ENCODE data around the gene CDH4. TPM values are rescaled to one million over a fixed set of nuclear protein-coding genes. Genes with fewer than 3 reads are reported as not detected.

Gene CDH4
- total RNA-seq, 2 experiments from 2014 or later = 0.06 to 0.08 TPM

GRCh38 chr20:61603715-61604114 is 351.7 kb downstream of the CDH4 start:
- Mint-ChIP-seq H3K9me3 (peaks cover 1% of the 10 kb centered on the region), H3K36me3 (no peaks in the 10 kb centered on the region), H3K27ac (no peak overlapping the region), H3K4me3 (no peak overlapping the region), H3K27me3 (no peaks in the 10 kb centered on the region), H3K4me1 (no peaks in the 10 kb centered on the region)
- no peak for DNase-seq

GRCh38 chr20:61604549-61604948 is 352.5 kb downstream of the CDH4 start:
- DNase-seq = no peak
- H3K4me1 Mint-ChIP-seq = no peaks in the 10 kb centered on the region
- no peak overlapping the region for H3K27ac Mint-ChIP-seq
- H3K9me3 Mint-ChIP-seq = peaks cover 1% of the 10 kb centered on the region
- no peaks in the 10 kb centered on the region for H3K27me3 Mint-ChIP-seq
- H3K4me3 Mint-ChIP-seq = no peak overlapping the region
- H3K36me3 Mint-ChIP-seq = no peaks in the 10 kb centered on the region

DNA sequence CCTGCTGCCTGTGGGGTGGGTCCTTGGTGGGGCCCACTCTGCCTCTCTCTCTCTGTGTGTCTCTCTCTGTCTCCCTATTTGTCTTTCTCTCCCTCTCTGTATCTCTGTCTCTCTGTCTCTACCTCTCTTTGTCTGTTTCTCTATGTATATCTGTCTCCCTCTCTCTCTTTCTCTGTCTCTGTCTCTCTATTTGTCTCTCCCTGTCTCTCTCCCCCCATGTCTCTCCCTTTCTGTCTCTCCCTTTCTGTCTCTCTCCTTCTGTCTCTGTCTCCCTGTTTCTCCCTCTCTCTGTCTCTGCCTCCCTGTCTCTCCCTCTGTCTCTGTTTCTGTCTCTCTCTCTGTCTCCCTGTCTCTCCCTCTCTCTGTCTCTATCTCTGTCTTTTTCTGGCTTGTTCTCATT is 353.2 kb downstream of the CDH4 start:
- Mint-ChIP-seq H3K4me3 (no peak overlapping the region), H3K27ac (no peak overlapping the region), H3K9me3 (peaks cover 1% of the 10 kb centered on the region), H3K27me3 (no peaks in the 10 kb centered on the region), H3K4me1 (no peaks in the 10 kb centered on the region), H3K36me3 (no peaks in the 10 kb centered on the region)
- no peak for DNase-seq

GRCh38 chr20:61605862-61606557 is 353.9 kb downstream of the CDH4 start:
- Mint-ChIP-seq H3K4me3 (no peak overlapping the region), H3K27ac (no peak overlapping the region), H3K27me3 (no peaks in the 10 kb centered on the region), H3K36me3 (no peaks in the 10 kb centered on the region), H3K9me3 (peaks cover 1% of the 10 kb centered on the region), H3K4me1 (no peaks in the 10 kb centered on the region)
- no peak for DNase-seq

- H3K4me3 Mint-ChIP-seq = no peak overlapping the region
- H3K27me3 Mint-ChIP-seq = no peaks in the 10 kb centered on the region
- H3K4me1 Mint-ChIP-seq = no peaks in the 10 kb centered on the region
- no peaks in the 10 kb centered on the region for H3K36me3 Mint-ChIP-seq
- no peak overlapping the region for H3K27ac Mint-ChIP-seq
- no peak for DNase-seq
- no peaks in the 10 kb centered on the region for H3K9me3 Mint-ChIP-seq
These were observed 356.4 kb downstream of the CDH4 start for GRCh38 chr20:61608275-61609085.

GRCh38 chr20:61609461-61609860 is 357.4 kb downstream of the CDH4 start:
- DNase-seq = no peak
- H3K36me3 Mint-ChIP-seq = no peaks in the 10 kb centered on the region
- H3K27ac Mint-ChIP-seq = no peak overlapping the region
- H3K4me3 Mint-ChIP-seq = no peak overlapping the region
- no peaks in the 10 kb centered on the region for H3K9me3 Mint-ChIP-seq
- no peaks in the 10 kb centered on the region for H3K27me3 Mint-ChIP-seq
- no peaks in the 10 kb centered on the region for H3K4me1 Mint-ChIP-seq

GRCh38 chr20:61611401-61612180 is 359.5 kb downstream of the CDH4 start:
- DNase-seq = no peak
- Mint-ChIP-seq H3K36me3 (no peaks in the 10 kb centered on the region), H3K4me1 (no peaks in the 10 kb centered on the region), H3K27ac (no peak overlapping the region), H3K9me3 (no peaks in the 10 kb centered on the region), H3K4me3 (no peak overlapping the region), H3K27me3 (no peaks in the 10 kb centered on the region)

GRCh38 chr20:61613917-61614705 is 362.1 kb downstream of the CDH4 start:
- no peak overlapping the region for H3K27ac Mint-ChIP-seq
- H3K27me3 Mint-ChIP-seq = no peaks in the 10 kb centered on the region
- no peaks in the 10 kb centered on the region for H3K4me1 Mint-ChIP-seq
- no peak for DNase-seq
- no peaks in the 10 kb centered on the region for H3K9me3 Mint-ChIP-seq
- H3K4me3 Mint-ChIP-seq = no peak overlapping the region
- no peaks in the 10 kb centered on the region for H3K36me3 Mint-ChIP-seq

DNA sequence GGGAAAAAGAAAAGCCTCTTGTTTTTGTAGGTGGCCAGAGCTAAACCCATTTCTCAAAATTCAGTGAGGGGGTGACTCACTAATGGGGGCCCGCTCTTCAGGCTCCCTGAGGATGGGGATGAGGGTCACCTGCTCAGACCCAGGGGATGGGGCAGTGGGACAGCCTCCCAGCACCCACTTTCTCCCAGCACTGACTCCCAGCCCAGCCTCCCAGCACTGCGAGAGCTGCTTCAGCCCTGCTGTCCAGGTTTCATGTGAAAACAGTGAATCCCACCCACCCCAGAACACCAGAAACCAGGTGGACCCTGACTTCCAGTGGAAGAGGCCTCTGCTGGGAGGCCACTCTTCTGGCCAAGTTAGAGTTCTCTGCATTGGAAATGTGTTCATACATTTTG is 362.6 kb downstream of the CDH4 start:
- Mint-ChIP-seq H3K9me3 (no peaks in the 10 kb centered on the region), H3K36me3 (no peaks in the 10 kb centered on the region), H3K27ac (no peak overlapping the region), H3K27me3 (no peaks in the 10 kb centered on the region), H3K4me3 (no peak overlapping the region), H3K4me1 (no peaks in the 10 kb centered on the region)
- DNase-seq = no peak

DNA sequence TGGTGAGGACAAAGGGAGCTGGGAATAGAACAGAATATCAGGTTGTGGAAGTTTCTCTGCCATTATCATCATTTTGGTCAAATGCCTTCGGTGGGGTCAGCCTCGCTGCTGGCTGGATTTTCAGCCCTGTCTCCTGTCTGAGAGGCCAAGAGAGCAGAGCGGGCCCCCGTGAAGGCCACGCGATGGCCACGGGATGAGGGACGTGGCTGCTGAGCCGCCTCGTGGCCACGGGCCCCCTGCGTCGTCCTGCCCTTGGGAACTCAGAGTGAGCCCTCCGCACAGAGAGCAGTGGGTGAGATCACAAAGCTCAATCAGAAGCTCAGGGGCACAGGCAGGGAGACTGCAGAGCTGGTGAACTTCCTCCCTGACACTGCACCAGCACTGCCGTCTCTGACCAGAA is 363.7 kb downstream of the CDH4 start:
- Mint-ChIP-seq H3K36me3 (no peaks in the 10 kb centered on the region), H3K4me1 (no peaks in the 10 kb centered on the region), H3K27me3 (no peaks in the 10 kb centered on the region), H3K27ac (no peak overlapping the region), H3K9me3 (no peaks in the 10 kb centered on the region), H3K4me3 (no peak overlapping the region)
- no peak for DNase-seq

- no peaks in the 10 kb centered on the region for H3K36me3 Mint-ChIP-seq
- no peak for DNase-seq
- no peaks in the 10 kb centered on the region for H3K27me3 Mint-ChIP-seq
- no peaks in the 10 kb centered on the region for H3K4me1 Mint-ChIP-seq
- no peaks in the 10 kb centered on the region for H3K9me3 Mint-ChIP-seq
- H3K4me3 Mint-ChIP-seq = no peak overlapping the region
- H3K27ac Mint-ChIP-seq = no peak overlapping the region
These were observed 367.7 kb downstream of the CDH4 start for GRCh38 chr20:61619751-61620150.

GRCh38 chr20:61620174-61620573 is 368.1 kb downstream of the CDH4 start:
- H3K27me3 Mint-ChIP-seq = no peaks in the 10 kb centered on the region

DNA sequence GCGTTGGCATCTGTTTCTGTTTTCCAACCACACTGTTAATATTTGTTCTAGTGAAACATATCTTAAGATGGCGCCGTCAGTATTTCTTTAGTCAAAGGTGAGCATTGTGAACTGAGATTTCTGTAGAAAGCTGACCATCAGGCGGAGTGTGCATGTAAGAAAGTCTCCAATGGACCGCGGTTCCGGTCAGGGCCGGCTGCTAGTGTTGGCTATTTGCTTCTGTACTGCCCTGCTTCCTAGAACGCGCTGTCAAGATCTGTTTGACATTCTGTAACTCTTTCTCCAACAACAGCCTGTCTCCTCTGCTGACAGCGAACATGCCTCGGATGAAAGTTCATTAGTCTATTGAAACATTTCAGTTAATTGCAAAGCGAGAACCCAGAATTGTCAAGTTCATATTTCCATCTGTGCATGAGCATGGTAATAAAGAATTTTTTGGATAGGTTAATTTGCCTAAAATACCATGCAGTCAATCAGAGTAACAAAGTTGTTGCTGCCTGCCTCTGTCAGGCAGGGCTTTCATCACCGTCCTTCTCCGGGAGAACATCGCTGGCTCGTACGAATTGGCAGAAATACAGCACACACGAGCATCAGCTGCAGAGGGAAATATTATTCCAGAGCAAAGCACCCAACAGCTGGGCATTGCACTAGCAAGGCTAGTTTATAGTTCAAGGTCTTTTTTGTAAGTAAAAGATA is 369.1 kb downstream of the CDH4 start:
- H3K36me3 Mint-ChIP-seq = no peaks in the 10 kb centered on the region
- no peak overlapping the region for H3K4me3 Mint-ChIP-seq
- H3K27ac Mint-ChIP-seq = no peak overlapping the region
- no peaks in the 10 kb centered on the region for H3K4me1 Mint-ChIP-seq
- no peaks in the 10 kb centered on the region for H3K27me3 Mint-ChIP-seq
- no peaks in the 10 kb centered on the region for H3K9me3 Mint-ChIP-seq
- DNase-seq = no peak

More at GRCh38 chr20:61620174-61620573, 368.1 kb downstream of the CDH4 start:
- DNase-seq = no peak
- Mint-ChIP-seq H3K9me3 (no peaks in the 10 kb centered on the region), H3K36me3 (no peaks in the 10 kb centered on the region), H3K4me3 (no peak overlapping the region), H3K27ac (no peak overlapping the region), H3K4me1 (no peaks in the 10 kb centered on the region)

DNA sequence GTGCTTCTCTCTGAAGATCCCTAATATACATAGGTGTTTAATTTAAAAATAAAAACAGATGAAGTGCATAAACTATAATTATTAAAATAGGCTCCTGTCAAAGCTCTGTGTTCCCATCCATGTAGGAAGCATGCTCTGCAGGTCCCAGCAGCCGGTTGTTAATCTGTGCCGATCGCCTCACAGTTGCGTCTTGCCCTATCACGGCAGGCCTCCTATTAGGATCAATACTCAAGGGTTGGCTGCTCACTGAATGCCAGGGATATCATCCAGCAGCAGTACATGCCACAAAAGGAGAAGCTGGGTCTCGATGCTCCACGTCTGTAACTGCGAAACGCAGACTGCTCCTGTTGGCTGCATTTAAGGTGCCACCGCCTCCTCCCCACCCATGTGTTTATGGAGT is 369.8 kb downstream of the CDH4 start:
- H3K9me3 Mint-ChIP-seq = no peaks in the 10 kb centered on the region
- DNase-seq = no peak
- H3K4me1 Mint-ChIP-seq = no peaks in the 10 kb centered on the region
- no peaks in the 10 kb centered on the region for H3K36me3 Mint-ChIP-seq
- no peaks in the 10 kb centered on the region for H3K27me3 Mint-ChIP-seq
- no peak overlapping the region for H3K27ac Mint-ChIP-seq
- no peak overlapping the region for H3K4me3 Mint-ChIP-seq

Data from activated naive CD8-positive, alpha-beta T cell treated with anti-CD3 and anti-CD28 coated beads for 36 hours (primary cell).